Lower leg skin (tissue), 4 donors: ENCODE data around the gene DCAF17. TPM values are rescaled to one million over a fixed set of nuclear protein-coding genes. Genes with fewer than 3 reads are reported as not detected.
"Not testable (repeated sequence)": the region's sequence is repeated elsewhere in the genome, so short reads cannot be mapped to it uniquely, and the experiment has no call there.

Experiments used
- DNase-seq, 2 donors: peaks; one replicate each; pipeline ENCODE4 v3.0.0-alpha.2; 2019; ENCODE audit warnings: low spot score in 2 of 2
- H3K4me3 ChIP-seq: fragments of 200-600 bp; sonication (generic); 2 replicates; pipeline ENCODE4 v1.5.1; 2017; ENCODE audit warnings: mild to moderate bottlenecking, low read depth; ENCODE audit not compliant: poor library complexity, severe bottlenecking
- POLR2A ChIP-seq, 2 donors: fragments of 450-650 bp; IDR thresholded peaks; one replicate each; pipeline ENCODE4 v1.6.1; 2016 to 2017; ENCODE audit warnings: antibody characterized with exemption in 2 of 2, mild to moderate bottlenecking in 1 of 2, moderate library complexity in 1 of 2
- WGBS, 2 donors: methylation state at CpG; one replicate each; pipeline ENCODE4 v1.1.5; 2018; 5-methylcytosine and 5-hydroxymethylcytosine counted together
- intact Hi-C: fragments of 100-400 bp; cut with DNase I; formaldehyde crosslinking; loops from one replicate; pipeline ENCODE4 v1.15.0; 2023; ENCODE audit warnings: low total_unique reads
- total RNA-seq, 4 donors: library from RNA; depleted of rRNA; stranded (reverse); fragments of >200 nt; gene quantifications; one replicate each; pipeline ENCODE4 v1.1.0, GENCODE V29; 2016
- TF ChIP-seq, protein P1 (sequence below), 3 donors: fragments of 450-650 bp; IDR thresholded peaks; one replicate each; pipeline ENCODE4 v1.5.1; 2016; ENCODE audit warnings: antibody characterized with exemption in 3 of 3, mild to moderate bottlenecking in 3 of 3, moderate library complexity in 2 of 3

DCAF17 gene
- total RNA-seq, 4 donors from 2014 or later, result 10.5 to 17.1 (median 14.0) TPM

DNA sequence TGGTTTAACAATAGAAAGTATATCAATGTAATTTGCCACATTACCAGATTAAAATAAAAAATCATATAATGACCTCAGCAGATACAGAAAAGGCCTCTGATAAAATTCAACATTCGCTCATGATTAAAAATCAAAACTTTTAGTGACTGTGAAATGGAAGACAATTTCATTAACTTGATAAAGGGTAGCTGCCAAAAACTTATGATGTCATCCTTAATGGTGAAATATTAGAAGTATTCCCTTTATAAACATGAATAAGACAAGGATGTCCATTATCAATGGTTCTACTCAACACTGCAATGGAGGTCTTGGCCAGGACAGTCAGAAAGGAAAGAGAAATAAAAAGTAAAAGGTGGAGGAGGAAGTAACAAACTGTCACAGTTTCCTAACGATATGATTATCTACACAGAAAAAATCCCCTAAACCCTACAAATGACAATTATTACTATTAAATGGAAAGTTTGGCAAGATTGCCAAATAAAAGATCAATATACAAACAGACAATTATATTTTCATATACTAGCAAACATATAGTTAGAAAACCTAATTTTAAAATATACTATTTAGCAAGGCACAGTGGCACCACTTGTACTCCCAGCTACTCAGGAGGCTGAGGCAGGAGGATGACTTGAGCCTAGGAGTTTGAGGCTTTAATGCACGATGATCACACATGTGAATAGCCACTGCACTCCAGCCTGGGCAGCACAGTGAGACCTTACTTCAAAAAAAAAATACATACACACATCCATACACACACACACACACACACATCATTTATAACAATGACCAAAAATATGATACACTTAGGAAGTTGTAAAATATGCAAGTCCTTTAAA is 13.1 kb upstream of the DCAF17 start:
- WGBS, 2 donors, result 88 to 91% methylated on average over 3 of the region's 3 CpGs
- intact Hi-C loops, result no loop called here
- H3K4me3 ChIP-seq, result no peak overlapping the region
- TF ChIP-seq, protein P1, sequence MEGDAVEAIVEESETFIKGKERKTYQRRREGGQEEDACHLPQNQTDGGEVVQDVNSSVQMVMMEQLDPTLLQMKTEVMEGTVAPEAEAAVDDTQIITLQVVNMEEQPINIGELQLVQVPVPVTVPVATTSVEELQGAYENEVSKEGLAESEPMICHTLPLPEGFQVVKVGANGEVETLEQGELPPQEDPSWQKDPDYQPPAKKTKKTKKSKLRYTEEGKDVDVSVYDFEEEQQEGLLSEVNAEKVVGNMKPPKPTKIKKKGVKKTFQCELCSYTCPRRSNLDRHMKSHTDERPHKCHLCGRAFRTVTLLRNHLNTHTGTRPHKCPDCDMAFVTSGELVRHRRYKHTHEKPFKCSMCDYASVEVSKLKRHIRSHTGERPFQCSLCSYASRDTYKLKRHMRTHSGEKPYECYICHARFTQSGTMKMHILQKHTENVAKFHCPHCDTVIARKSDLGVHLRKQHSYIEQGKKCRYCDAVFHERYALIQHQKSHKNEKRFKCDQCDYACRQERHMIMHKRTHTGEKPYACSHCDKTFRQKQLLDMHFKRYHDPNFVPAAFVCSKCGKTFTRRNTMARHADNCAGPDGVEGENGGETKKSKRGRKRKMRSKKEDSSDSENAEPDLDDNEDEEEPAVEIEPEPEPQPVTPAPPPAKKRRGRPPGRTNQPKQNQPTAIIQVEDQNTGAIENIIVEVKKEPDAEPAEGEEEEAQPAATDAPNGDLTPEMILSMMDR (IDR thresholded peaks at IDR 0.05), result no peak
- TF ChIP-seq POLR2A (IDR thresholded peaks at IDR 0.05), result no peak
- DNase-seq, result no peak

DNA sequence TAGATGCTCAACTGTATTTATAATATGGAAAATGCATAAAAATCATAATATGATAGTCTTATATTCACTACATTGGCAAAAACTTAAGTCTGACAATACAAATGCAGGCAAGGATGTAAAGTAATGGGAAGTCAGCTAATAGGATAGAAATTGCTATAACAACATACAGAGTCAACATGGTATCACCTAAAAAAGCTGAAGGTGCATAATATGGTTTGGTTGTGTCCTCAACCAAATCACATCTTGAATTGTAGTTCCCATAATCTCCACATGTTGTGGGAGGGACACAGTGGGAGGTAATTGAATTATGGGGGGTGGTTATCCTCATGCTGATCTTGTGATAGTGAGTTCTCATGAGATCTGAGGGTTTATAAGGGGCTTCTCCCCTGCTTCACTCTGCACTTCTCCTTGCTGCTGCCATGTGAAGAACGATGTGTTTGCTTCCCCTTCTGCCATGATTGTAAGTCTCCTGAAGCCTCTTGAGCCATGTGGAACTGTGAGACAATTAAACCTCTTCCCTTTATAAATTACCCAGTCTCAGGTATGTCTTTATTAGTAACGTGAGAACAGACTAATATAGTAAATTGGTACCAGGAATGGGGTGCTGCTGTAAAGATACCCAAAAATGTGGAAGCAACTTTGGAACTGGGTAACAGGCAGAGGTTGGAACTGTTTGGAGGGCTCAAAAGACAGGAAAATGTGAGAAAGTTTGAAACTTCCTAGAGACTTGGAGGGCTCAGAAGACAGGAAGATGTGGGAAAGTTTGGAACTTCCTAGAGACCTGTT is 11.1 kb upstream of the DCAF17 start:
- DNase-seq, intact Hi-C loops, H3K4me3 ChIP-seq: not testable (repeated sequence)
- 89 to 95% methylated on average over 2 of the region's 2 CpGs for WGBS, 2 donors

DNA sequence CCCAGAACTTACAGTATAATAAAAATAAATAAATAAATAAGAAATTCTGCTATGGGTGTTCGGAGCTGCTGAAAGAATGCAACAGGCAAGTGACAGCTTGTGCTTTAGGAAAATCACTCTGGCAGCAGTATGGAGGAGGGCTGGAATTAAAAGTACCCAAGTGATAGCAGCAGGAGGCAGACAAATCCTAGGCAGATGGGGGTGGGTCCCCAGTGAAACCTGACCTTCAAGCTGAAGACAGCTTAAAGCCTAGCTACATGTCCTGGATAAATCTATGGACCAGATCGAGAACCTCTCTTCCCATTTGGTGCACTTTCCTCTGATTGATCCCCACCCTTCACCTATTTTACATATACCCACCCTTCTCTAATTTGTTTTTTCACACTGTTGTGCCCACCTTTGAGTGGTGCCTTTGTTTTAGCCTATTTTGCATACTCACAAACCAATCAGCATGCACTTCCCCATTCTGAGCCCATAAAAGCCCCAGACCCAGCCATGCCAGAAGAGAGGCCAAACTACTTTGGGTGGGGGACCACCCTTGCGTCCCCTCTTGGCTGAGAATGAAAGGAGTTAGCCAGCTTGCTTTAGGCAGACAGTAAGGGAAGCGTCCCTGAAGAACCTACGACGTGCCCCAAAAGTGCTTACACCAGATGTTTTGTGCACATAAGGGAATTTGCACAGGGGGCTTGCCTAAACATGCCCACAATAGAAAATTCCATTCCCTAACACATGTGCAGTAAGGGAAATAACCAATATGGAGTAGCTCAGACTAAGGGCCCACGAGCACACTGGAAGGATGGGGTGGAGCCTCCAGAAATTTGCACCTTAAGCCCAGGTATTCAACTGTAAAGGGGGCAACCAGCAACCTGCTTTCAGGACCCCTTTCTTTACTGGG is 3.3 kb upstream of the DCAF17 start:
- 61 to 64% methylated on average over 7 of the region's 7 CpGs for WGBS, 2 donors
- TF ChIP-seq, protein P1 (IDR thresholded peaks at IDR 0.05), result no peak
- no peak for TF ChIP-seq POLR2A (IDR thresholded peaks at IDR 0.05)
- intact Hi-C loops, result no loop called here
- DNase-seq, result no peak
- no peak overlapping the region for H3K4me3 ChIP-seq

DNA sequence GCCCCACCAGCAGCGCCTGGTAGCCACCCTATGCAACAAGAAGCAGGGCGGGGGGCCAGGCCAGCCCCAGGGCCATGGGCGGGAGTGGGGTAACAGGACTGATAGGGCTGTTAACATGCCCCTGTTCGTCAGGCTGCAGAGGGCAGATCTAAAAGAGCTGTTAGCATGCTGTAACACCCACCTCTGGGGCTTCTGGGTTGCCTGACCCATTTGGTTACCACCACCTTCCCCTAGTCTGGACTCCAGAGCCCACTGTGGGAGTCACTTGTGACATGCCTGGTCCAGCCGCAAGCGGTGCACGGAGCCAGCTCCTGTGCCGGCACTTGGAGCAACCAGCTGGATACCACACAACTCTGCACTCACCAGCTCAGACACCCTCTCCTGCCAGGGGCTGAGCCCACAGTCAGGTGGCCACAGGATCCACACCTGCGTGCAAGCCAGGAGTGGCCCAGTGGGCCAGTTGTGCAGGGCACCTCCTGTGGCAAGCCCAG is 2.3 kb upstream of the DCAF17 start:
- 69 to 80% methylated on average over 9 of the region's 9 CpGs for WGBS, 2 donors
- TF ChIP-seq POLR2A (IDR thresholded peaks at IDR 0.05), result no peak
- TF ChIP-seq, protein P1 (IDR thresholded peaks at IDR 0.05), result no peak
- intact Hi-C loops, result no loop called here
- no peak overlapping the region for H3K4me3 ChIP-seq
- DNase-seq, result no peak

DNA sequence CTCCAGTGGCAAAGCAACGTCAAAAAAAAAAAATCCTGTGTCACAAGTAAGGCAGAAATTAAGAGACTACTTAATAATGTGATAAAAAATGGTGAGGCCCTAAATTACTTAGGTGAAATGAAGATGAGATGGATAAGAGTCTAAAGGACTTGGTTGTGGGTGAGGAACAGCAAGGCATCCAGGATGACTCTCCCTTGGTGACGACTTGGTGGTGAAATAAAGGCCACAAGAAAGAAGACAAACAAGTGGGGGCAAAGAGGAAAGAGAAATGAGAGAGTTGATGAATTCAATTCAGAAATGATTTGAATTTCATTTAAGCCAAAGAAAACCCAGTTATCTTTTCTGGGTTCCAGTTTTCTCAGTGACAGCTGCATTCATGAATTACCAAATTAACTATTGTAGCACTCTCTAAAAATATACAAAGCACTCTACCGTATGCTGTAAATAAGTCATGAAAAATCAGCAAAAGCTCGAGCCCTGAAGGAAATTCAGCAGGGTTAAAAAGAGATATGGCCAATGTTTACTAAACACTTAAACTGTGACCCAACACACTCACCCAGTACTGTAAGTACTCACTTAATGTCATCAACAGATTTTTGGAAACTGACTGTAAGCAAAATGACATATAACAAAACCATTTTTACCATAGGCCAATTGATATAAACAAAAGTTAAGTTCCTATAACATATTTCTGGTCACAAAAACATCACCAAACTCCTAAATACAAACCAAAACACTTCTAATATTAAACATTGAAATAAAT is 1.6 kb upstream of the DCAF17 start:
- no peak for DNase-seq
- intact Hi-C loops, result no loop called here
- 39 to 49% methylated on average over 4 of the region's 4 CpGs for WGBS, 2 donors
- TF ChIP-seq, protein P1 (IDR thresholded peaks at IDR 0.05), result no peak
- no peak for TF ChIP-seq POLR2A (IDR thresholded peaks at IDR 0.05)
- no peak overlapping the region for H3K4me3 ChIP-seq
